GM19467 (cell line): Measurements from ENCODE around the gene LCE1F.

ENCODE experiments used
- ATAC-seq: cut with Tn5 transposase; IDR thresholded peaks from one replicate; pipeline ENCODE4 v1.9.1; 2021; ENCODE audit warnings: mild to moderate bottlenecking, moderate library complexity; ENCODE audit not compliant: unreplicated experiment

Gene LCE1F

DNA sequence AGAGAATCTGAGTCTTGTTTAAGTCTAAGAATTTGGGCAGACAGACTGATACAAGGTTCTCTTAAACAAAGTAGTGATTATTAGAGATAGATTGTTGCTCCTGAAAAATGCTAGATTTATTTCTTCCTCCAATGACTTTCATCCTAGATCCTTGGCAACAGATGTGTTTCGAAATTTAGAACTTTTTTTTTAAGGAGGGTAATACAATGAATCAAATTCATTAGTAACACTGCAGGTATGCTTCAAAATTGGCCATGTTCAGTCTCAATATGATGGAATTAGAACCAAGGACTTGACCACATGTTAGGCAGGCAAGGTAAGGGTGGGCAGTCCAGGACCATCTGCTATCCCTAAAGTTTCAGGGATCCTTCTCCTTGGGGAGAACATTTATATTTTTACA lies 4.5 kb upstream of the LCE1F start:
- no peak for ATAC-seq

DNA sequence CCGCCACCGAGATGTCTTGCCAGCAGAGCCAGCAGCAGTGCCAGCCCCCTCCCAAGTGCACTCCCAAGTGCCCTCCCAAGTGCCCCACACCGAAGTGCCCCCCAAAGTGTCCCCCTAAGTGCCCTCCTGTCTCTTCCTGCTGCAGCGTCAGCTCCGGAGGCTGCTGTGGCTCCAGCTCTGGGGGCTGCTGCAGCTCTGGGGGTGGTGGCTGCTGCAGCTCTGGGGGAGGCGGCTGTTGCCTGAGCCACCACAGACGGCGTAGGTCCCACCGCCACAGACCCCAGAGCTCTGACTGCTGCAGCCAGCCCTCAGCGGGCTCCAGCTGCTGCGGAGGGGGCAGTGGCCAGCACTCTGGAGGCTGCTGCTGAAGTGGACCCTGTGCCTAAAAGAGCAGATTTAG lies 1.4 kb downstream of the LCE1F start:
- ATAC-seq = no peak

DNA sequence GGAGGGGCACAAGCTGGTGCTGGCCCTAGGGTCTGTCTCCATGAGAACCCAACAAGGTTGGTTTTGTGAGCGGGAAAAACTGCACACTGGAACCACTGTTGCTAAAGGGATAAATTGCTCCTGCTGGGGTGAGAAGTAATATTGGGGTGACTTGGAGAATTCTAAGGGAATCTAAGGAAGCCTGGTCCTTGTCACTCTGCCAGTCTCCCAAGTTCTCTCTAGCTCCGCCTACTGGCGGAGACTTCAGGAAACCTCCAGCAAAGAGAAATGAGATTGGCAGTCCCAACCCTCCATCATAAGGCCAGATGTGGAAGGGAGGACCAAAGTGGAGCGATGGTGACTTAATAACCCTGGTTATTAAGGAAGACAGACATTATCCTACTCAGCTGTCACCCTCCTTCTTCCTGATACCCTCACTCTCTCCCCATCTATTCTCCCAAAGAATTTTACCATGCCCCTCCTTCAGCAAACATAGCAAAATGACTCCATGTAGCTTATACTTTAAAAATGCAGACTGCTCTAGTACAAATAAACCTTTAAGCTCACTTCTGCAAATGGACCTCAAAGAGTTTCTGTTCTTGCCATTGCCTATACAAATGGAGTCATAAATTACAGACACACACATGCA lies 2.7 kb downstream of the LCE1F start:
- no peak for ATAC-seq

DNA sequence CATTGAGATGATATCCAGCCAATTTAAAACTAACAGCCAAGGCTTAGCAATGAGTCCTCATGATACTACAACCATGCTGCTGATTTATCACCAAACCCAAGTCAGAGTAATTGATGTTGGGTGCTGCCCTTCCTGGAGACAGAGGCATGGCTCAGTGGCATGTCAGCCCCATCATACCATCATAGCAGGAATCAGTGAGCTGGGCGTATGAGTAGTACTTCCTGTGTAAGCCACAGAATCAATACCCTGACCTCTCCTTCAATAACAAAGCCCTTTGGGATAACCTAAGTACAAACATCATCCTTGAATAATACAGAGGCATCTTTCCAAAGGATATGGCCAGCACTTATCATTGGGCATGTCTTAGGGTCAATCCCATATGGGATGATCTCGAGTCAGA lies 8.2 kb downstream of the LCE1F start:
- no peak for ATAC-seq

DNA sequence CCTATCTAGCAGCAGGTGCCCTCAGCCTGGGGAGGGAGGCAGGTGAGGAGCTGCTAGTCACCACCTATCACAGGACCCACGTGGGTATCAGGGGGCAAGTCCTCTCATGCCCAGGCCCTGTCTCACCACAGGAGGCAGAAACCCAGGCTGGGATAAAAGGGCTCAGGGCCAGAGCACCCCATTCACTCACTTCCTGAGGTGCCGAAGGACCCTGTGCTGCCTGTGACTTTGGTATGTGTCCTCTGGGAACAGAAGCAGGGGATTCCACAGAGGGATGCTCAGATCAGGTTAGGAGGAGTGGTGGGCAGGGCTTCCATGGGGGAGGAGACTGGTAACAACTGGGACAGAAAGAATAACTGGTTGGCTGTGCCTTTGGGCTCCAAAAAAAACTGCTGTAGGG lies 11.1 kb downstream of the LCE1F start, which contains the start of gene LCE1E:
LCE1E (plus strand) TSS at position 181 of the 400 bp plus-strand sequence. CDS start 1,043 bp downstream, outside the sequence.
- no peak for ATAC-seq

DNA sequence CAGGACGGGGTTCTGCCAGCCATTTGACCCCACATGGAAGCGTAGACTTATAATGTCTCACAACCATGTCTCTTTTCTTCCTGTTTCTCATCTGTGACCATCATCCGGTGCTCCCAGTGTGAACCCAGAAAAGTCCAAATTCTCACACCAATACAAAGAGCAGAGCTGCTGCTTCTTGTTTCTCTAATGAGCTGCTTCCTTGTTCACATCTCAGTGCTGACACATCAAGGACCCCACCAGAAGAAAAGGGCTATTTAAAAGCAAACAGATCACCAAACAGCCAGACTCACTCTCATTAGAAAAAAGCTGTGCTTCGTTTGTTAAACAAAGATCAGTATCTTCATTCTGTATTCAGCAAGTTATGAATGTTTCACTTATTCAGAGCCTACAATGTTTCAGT lies 20.7 kb downstream of the LCE1F start:
- no peak for ATAC-seq

DNA sequence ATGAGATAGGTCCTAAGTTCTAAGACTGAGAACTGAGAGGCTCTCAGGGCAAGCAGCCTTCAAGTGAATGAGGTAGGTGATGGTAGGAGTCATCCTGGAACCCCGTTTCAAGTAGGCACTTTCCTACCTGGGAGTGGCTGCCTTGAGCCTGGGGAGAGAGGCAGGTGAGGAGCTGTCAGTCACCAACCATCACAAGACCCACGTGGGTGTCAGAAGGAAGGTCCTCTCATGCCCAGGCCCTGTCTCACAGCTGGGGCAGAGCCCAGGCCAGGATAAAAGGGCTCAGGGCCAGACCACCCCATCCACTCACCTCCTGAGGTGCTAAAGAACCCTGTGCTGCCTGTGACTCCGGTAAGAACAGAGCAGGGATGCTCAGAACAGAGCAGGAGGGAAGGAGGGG lies 21.5 kb downstream of the LCE1F start, which contains the start of gene LCE1D:
LCE1D (plus strand) TSS at position 301 of the 400 bp plus-strand sequence. CDS start 1,074 bp downstream, outside the sequence.
- no peak for ATAC-seq

DNA sequence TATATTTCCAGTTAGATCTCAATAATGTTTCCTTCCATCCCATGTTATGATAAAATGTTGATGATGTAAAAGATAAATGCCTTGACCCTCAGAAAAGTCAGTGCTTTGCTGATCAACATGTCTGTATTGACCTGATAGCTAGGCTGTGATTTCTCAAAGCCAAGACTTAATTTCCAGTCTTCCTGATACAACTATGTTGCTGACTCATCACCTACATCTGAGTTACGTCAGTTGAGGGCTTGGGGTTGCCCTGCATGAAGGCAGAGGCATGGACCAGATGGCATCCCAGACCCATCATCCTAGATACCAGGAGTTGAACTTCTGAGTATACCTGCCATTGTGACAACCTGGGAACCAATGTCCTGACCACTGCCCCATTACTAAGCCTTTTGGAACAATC lies 26.4 kb downstream of the LCE1F start:
- no peak for ATAC-seq

DNA sequence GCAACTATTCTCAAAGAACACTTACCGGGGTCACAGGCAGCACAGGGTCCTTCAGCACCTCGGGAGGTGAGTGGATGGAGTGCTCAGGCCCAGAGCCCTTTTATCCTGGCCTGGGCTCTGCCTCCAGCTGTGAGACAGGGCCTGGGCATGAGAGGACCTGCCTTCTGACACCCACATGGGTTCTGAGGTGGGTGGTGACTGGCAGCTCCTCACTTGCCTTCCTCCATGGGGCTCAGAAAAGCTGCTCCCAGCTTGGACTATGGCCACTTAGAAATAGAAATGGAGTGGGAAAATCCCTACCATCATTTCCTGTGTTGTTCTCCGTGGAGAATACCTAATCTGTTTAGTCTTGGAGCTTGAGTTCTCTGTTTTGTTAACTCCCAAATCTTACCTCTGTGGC lies 31.6 kb downstream of the LCE1F start, which contains the start of gene LCE1C:
LCE1C (minus strand) TSS at position 76 of the 400 bp plus-strand sequence. CDS start 1,173 bp downstream, outside the sequence.
- ATAC-seq = no peak

DNA sequence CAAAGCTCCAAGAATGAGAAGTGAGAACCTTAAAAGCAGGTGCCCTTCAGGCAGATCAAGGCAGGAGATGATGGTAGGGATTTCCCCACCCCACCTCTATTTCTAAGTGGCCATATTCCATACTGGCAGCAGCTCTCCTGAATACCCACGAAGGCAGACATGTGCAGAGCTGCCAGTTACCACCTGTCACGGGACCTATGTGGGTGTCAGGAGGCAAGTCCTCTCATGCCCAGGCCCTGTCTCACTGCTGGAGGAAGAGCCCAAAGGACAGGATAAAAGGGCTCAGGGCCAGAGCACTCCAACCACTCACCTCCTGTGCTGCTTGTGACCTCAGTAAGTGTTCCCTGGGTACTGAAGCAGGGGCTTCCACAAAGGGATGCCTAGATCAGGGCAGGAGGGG lies 36.1 kb downstream of the LCE1F start:
- no peak for ATAC-seq

DNA sequence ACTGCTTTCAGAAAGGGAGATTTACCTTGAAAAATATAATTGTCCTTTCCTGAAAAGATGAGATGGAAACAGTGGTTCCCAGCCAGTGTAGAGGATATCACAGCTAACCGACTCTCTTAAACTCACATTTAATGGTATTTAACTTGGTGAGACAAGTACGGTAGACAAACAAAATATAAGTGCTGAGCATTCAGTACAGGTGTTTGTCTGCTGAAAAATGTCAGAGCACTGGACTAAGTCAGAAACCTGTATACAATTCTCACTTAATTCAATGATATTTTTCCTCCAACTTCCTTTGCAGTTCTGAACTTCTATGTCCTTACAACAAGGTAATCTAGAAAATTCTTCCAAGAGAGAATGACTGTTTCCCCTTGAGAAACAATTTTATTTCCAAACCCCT lies 36.7 kb downstream of the LCE1F start, which contains the start of gene LCE1B:
LCE1B (plus strand) TSS at position 301 of the 400 bp plus-strand sequence. CDS start 476 bp downstream, outside the sequence.
- ATAC-seq = no peak

DNA sequence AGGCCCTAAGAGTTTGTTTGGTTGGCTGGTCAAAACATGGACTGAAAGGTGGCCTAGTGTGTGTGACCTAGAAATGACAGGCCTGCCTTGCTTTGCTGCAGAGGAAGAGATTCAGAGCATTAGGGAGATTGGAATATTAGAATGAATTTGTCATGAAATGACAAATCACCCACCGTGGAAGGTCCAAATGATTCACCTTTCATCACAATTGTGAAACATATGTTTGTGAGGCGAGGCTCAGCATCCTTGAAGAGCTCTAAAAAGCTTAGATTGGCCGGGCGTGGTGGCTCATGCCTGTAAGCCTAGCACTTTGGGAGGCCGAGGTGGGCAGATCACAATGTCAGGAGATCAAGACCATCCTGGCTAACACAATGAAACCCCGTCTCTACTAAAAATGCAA lies 42.4 kb downstream of the LCE1F start:
- ATAC-seq = no peak

DNA sequence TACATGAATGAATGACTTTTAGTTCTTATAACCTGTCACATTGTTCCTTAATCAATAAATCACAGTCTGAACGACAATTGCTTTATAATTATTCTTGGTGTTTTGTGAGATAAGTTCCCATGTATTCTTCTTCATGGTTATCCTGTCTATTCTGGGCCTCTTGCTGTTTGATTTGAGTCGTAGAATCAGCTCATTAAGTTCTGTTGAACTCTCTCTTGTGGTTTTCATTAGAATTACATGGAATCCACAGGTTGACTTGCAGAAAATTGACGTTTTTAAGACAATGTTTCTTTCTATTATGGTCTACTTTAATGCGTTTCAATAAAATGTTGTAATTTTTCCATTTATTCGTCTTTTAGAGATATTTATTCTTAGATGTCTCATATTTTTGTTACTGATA lies 48.4 kb downstream of the LCE1F start:
- ATAC-seq = no peak

DNA sequence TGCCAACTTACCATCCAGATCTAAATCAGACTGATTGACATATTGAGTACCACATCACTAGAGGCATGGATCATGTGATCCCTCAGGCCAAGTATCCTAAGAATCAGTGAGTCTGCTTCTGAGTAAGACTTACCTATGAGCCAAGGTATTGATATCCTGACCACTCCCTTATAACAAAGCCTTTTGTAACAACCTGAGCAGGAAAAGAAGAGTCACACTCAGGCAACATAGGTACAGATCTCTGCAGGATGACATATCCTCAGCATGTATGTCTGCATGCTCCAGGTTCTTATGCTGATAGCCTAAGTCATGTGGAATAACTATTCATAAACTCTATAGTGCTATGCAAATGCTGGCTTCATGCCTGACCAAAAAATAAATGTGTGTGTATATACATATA lies 50.0 kb downstream of the LCE1F start:
- ATAC-seq = no peak
